HCT116 (cell line): ENCODE results near the gene OPN1SW. TPM values are rescaled to one million over a fixed set of nuclear protein-coding genes. Genes with fewer than 3 reads are reported as not detected.

ENCODE experiments used
- ATAC-seq: fragments of 200-7000 bp; cut with Tn5 transposase; 2 replicates; pipeline ENCODE4 v1.9.1; 2020; ENCODE audit warnings: mild to moderate bottlenecking, moderate library complexity
- BruUV-seq: library from RNA; stranded (reverse); fragments of 400-500 nt; replicated peaks from 2 replicates; lab custom pipeline; 2021; lab: Mats Ljungman, UMichigan
- CTCF ChIA-PET: fragments of 300-600 bp; sonication (Branson Sonifier 250); formaldehyde crosslinking; loops from one replicate; lab custom pipeline; 2021; ENCODE audit warnings: antibody characterized with exemption; lab: Charles Lee
- POLR2A ChIA-PET: fragments of 300-600, 350-600 bp; sonication (Branson Sonifier 250); formaldehyde crosslinking; loops from one replicate; lab custom pipeline; 2021; ENCODE audit warnings: antibody characterized with exemption; lab: Charles Lee
- RAD21 ChIA-PET, 2 experiments: fragments of 300-600 bp; sonication (Branson Sonifier 250); formaldehyde crosslinking; loops; one replicate each; lab custom pipeline; 2023; ENCODE audit warnings: low total read pairs in 2 of 2; ENCODE audit not compliant: uncharacterized antibody in 2 of 2, unreplicated experiment in 2 of 2, low non-redundant PET in 1 of 2; lab: Charles Lee
- DNase-seq: peaks from one replicate; pipeline ENCODE4 v3.0.0-alpha.2; 2010; ENCODE audit warnings: low read depth, low spot score
- H2AFZ ChIP-seq: fragments of 200-600 bp; shearing (Covaris generic), sonication (generic); 2 replicates; pipeline ENCODE4 v1.6.1; 2017; ENCODE audit warnings: low read depth, mixed run types, mixed read lengths, antibody characterized with exemption, low read length; ENCODE audit not compliant: poor library complexity, severe bottlenecking
- H3K27ac ChIP-seq: 2 replicates; pipeline ENCODE4 v1.5.1; 2012; ENCODE audit warnings: low read depth, low read length
- H3K27me3 ChIP-seq: fragments of 200-600 bp; sonication (generic); 2 replicates; pipeline ENCODE4 v1.6.1; 2016; ENCODE audit warnings: mixed run types, low read length, mixed read lengths; ENCODE audit not compliant: insufficient read depth
- H3K36me3 ChIP-seq, 2 experiments: fragments of 200-500 bp in 1 of 2; fragments of 200-600 bp in 1 of 2; sonication (Bioruptor generic) in 1 of 2; sonication (generic) in 1 of 2; 2 replicates each; pipeline versions ENCODE4 v1.5.1 to v1.6.1; 2014 to 2016; ENCODE audit warnings: low read length in 2 of 2, inconsistent platforms in 1 of 2, mixed read lengths in 1 of 2, mixed run types in 1 of 2; ENCODE audit not compliant: insufficient read depth in 2 of 2, control insufficient read depth in 1 of 2
- H3K4me1 ChIP-seq, 2 experiments: fragments of 200-600 bp in 1 of 2; sonication (generic) in 1 of 2; 2 replicates each; pipeline versions ENCODE4 v1.5.1 to v1.6.1; 2012 to 2017; ENCODE audit warnings: low read length in 2 of 2, inconsistent platforms in 1 of 2, mild to moderate bottlenecking in 1 of 2, mixed read lengths in 1 of 2, mixed run types in 1 of 2, moderate library complexity in 1 of 2; ENCODE audit not compliant: insufficient read depth in 2 of 2, control insufficient read depth in 1 of 2
- H3K4me2 ChIP-seq: fragments of 200-600 bp; sonication (generic); 2 replicates; pipeline ENCODE4 v1.6.1; 2017; ENCODE audit warnings: mixed run types, low read length, mixed read lengths
- H3K4me3 ChIP-seq, 2 experiments: fragments of 200-600 bp in 1 of 2; sonication (generic) in 1 of 2; replicated peaks in 1 of 2; 2 replicates each; pipeline ENCODE4 v1.5.1; 2011 to 2016; ENCODE audit warnings: low read length in 2 of 2, control low read depth in 1 of 2, low read depth in 1 of 2, mild to moderate bottlenecking in 1 of 2, mixed read lengths in 1 of 2, mixed run types in 1 of 2
- H3K79me2 ChIP-seq: fragments of 200-600 bp; sonication (generic); 2 replicates; pipeline ENCODE4 v1.6.1; 2017; ENCODE audit warnings: mild to moderate bottlenecking, mixed run types, low read length, moderate library complexity, mixed read lengths; ENCODE audit not compliant: insufficient read depth
- H3K9ac ChIP-seq: fragments of 200-600 bp; sonication (generic); 2 replicates; pipeline ENCODE4 v1.6.1; 2016; ENCODE audit warnings: low read length, mixed read lengths
- H3K9me2 ChIP-seq: fragments of 200-600 bp; sonication (generic), shearing (Covaris generic); 2 replicates; pipeline ENCODE4 v1.6.1; 2017; ENCODE audit warnings: mixed run types, mild to moderate bottlenecking, moderate library complexity; ENCODE audit not compliant: insufficient read depth
- H3K9me3 ChIP-seq, 2 experiments: fragments of 200-500 bp in 1 of 2; fragments of 200-600 bp in 1 of 2; sonication (Bioruptor generic) in 1 of 2; sonication (generic) in 1 of 2; 2 replicates each; pipeline ENCODE4 v1.6.1; 2014 to 2017; ENCODE audit warnings: low read length in 2 of 2, mixed read lengths in 2 of 2, inconsistent platforms in 1 of 2, low read depth in 1 of 2, mild to moderate bottlenecking in 1 of 2, mixed run types in 1 of 2, moderate library complexity in 1 of 2; ENCODE audit not compliant: control insufficient read depth in 1 of 2, insufficient read depth in 1 of 2
- H4K20me1 ChIP-seq: fragments of 200-600 bp; sonication (generic), shearing (Covaris generic); 2 replicates; pipeline ENCODE4 v1.6.1; 2017; ENCODE audit warnings: mixed run types, mild to moderate bottlenecking, moderate library complexity; ENCODE audit not compliant: insufficient read depth
- ELF1 ChIP-seq: IDR thresholded peaks from 2 replicates; pipeline ENCODE4 v1.6.1; 2012; ENCODE audit warnings: low read depth, borderline replicate concordance
- EZH2 ChIP-seq: fragments of 200-600 bp; sonication (generic); IDR thresholded peaks from 2 replicates; pipeline ENCODE4 v1.6.1; 2017; ENCODE audit warnings: antibody characterized with exemption, mixed run types
- EZH2phosphoT487 ChIP-seq: fragments of 200-600 bp; IDR thresholded peaks from 2 replicates; pipeline ENCODE4 v1.6.1; 2018; ENCODE audit warnings: antibody characterized with exemption, borderline replicate concordance
- JUND ChIP-seq: IDR thresholded peaks from 2 replicates; pipeline ENCODE4 v1.6.1; 2012
- POLR2AphosphoS5 ChIP-seq: IDR thresholded peaks from 2 replicates; pipeline ENCODE4 v1.6.1; 2011; ENCODE audit warnings: mild to moderate bottlenecking, low read depth, low read length, moderate library complexity
- SP1 ChIP-seq: IDR thresholded peaks from 2 replicates; pipeline ENCODE4 v1.6.1; 2012; ENCODE audit warnings: low read depth
- SRF ChIP-seq: IDR thresholded peaks from 2 replicates; pipeline ENCODE4 v1.6.1; 2012; ENCODE audit warnings: low read depth
- TCF7L2 ChIP-seq: IDR thresholded peaks from 2 replicates; pipeline ENCODE4 v1.7.0; 2011; ENCODE audit warnings: borderline replicate concordance, inconsistent platforms; ENCODE audit not compliant: insufficient read depth, insufficient read length; ENCODE audit errors: extremely low read depth
- ZNF274 ChIP-seq: fragments of 200-500 bp; sonication (Bioruptor generic); IDR thresholded peaks from 2 replicates; pipeline ENCODE4 v1.6.1; 2014; ENCODE audit warnings: mild to moderate bottlenecking, low read depth, low read length, inconsistent platforms
- intact Hi-C: fragments of 100-400 bp; cut with micrococcal nuclease; formaldehyde crosslinking; loops from 2 replicates; pipeline ENCODE4 v1.10.0; 2022
- total RNA-seq: library from RNA; stranded (reverse); gene quantifications from one replicate; pipeline ENCODE4 v1.2.1, GENCODE V29; 2021; ENCODE audit not compliant: unreplicated experiment
- TF ChIP-seq, protein P1 (sequence below): IDR thresholded peaks from 2 replicates; pipeline ENCODE4 v1.6.1; 2012
- TF ChIP-seq, protein P2 (sequence below), 3 experiments: fragments of 200-600 bp in 1 of 3; sonication (generic) in 1 of 3; IDR thresholded peaks in 2 of 3; conservative IDR thresholded peaks in 1 of 3; 2 replicates each; pipeline ENCODE4 v1.5.1; 2012 to 2017; ENCODE audit warnings: low read depth in 2 of 3, low read length in 2 of 3, antibody characterized with exemption in 1 of 3, borderline replicate concordance in 1 of 3, control low read depth in 1 of 3, mild to moderate bottlenecking in 1 of 3, mixed read lengths in 1 of 3, mixed run types in 1 of 3, moderate library complexity in 1 of 3; ENCODE audit not compliant: insufficient read depth in 1 of 3

OPN1SW gene
- total RNA-seq, 1 experiment from 2014 or later, result not detected

DNA sequence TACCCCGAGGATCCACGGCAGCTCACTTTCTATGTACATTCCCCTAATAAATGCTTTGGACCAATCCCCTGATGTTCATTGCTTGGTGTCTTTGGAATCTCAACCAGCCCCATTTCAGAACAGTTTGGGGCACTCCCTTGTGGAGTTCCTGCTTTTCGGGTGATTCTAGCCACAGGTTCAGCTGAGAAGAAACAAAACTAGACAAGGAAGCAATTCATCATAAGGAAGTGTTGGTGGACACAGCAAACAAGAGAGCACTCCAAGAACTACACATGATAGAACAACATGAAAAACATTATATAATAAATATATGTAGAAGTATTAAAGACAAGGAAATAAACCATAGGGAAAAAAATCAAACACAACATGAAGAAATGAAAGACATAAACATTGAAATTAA is 10.1 kb upstream of the OPN1SW start:
- CTCF ChIA-PET, result no interaction called here

More for the DNA sequence above, 10.1 kb upstream of the OPN1SW start:
- POLR2A ChIA-PET, result no interaction called here
- Histone ChIP-seq H3K9ac (no peak overlapping the region), H3K36me3 (no peaks in the 10 kb centered on the region), H3K4me1 (no peaks in the 10 kb centered on the region), H3K4me2 (no peak overlapping the region), H3K27ac (no peak overlapping the region), H3K9me2 (no peaks in the 10 kb centered on the region)
- no peak for ATAC-seq
- BruUV-seq, result no TSS peak
- TF ChIP-seq, protein P1, sequence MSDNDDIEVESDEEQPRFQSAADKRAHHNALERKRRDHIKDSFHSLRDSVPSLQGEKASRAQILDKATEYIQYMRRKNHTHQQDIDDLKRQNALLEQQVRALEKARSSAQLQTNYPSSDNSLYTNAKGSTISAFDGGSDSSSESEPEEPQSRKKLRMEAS, result no peak
- TF ChIP-seq ELF1 (no peak), POLR2AphosphoS5 (no peak), TCF7L2 (no peak), EZH2phosphoT487 (no peak), SRF (no peak), ZNF274 (no peak), JUND (no peak), EZH2 (no peak), SP1 (no peak)
- TF ChIP-seq, protein P2, sequence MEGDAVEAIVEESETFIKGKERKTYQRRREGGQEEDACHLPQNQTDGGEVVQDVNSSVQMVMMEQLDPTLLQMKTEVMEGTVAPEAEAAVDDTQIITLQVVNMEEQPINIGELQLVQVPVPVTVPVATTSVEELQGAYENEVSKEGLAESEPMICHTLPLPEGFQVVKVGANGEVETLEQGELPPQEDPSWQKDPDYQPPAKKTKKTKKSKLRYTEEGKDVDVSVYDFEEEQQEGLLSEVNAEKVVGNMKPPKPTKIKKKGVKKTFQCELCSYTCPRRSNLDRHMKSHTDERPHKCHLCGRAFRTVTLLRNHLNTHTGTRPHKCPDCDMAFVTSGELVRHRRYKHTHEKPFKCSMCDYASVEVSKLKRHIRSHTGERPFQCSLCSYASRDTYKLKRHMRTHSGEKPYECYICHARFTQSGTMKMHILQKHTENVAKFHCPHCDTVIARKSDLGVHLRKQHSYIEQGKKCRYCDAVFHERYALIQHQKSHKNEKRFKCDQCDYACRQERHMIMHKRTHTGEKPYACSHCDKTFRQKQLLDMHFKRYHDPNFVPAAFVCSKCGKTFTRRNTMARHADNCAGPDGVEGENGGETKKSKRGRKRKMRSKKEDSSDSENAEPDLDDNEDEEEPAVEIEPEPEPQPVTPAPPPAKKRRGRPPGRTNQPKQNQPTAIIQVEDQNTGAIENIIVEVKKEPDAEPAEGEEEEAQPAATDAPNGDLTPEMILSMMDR (IDR thresholded peaks at IDR 0.05 in 2 of 3, conservative IDR thresholded peaks at IDR 0.05 in 1 of 3; ENCODE audit: borderline replicate concordance in 1 of 3, insufficient read depth in 1 of 3, low read depth in 2 of 3, low read length in 2 of 3), result no peak
- TF ChIP-seq, all 23 proteins: peak for 0
- RAD21 ChIA-PET, result no interaction called here
- H4K20me1 ChIP-seq, result no peaks in the 10 kb centered on the region
- no peaks in the 10 kb centered on the region for H3K79me2 ChIP-seq
- no peak overlapping the region for H3K4me3 ChIP-seq
- no peaks in the 10 kb centered on the region for H3K9me3 ChIP-seq
- DNase-seq, result no peak
- intact Hi-C loops, result no loop called here
- H2AFZ ChIP-seq, result no peak overlapping the region
- H3K27me3 ChIP-seq, result no peaks in the 10 kb centered on the region
